GM10847 (cell line): ENCODE results near the gene SURF4.

Source experiments
- POLR2A ChIP-seq: IDR thresholded peaks from 2 replicates; pipeline ENCODE4 v1.6.1; 2011; ENCODE audit not compliant: insufficient read length; ENCODE audit errors: extremely low read depth

SURF4 gene

DNA sequence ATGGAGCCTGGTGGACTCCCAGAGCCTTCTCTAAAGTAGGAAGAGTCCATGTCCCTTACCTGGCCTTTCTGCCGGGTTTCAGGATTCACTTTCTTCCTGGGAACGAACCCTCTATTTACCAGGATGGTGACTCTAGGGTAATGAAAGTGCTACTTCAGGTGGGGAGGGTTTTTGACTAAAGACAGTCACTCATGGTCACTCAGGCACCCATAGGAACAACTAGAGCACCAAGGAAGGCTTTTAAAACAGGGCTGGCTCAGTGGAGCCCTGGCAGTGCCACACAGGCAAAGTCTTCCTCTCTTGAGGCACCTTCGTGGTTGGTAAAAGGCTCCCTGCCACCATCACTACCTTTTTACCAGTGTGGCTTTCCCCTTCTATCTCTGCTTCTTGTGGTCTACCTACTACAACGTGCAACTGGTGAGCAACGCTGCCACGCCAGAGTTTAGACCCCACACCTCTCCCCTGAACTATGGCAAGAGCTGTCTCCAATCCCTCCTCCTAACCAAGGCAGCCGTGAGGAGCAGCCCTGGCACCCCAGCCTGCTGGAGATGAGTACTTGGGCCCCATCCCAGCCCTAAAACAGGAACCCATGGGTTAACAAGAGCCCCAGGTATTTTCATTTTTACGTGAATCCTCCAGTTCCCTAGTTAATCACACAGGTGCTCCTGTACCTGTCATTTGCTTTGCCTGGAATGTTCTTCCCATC, 23.1 kb downstream of the SURF4 start:
- peak; percentile 30 for TF ChIP-seq POLR2A

DNA sequence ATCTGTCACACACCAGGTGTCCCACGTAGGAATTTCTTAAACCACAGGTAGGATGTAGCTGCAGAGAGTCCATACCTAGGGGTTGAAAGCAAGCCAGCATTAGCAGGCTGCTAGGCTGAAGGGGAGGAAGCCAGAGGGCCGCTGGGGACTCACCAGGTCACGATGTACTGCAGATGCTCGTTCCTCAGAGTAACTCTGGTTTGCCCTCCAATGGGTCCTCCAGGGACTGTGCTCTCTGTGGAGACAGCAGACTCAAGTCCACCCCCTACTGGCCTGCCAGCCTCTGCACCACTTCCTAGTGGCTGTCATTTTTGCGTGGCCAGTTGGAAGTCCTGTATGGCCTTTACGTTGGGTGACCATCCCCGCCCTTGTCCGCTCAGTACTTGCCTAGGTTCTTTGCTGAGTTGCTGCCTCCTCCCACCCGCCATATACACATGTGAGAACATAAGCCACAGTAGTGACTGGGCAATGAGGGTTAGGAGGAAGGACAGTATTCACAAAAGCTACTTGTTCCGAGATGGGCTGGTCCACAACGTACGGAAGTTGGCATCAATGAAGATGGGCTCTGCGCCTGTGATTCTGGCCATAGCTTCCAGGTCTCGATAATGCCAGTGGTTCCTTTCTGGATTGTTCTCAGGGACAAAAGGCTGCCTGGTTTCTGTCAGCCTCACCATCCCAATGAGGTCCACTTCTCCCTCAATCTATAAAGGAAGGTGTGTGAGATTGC, 23.8 kb downstream of the SURF4 start:
- TF ChIP-seq POLR2A: peak; percentile 10

DNA sequence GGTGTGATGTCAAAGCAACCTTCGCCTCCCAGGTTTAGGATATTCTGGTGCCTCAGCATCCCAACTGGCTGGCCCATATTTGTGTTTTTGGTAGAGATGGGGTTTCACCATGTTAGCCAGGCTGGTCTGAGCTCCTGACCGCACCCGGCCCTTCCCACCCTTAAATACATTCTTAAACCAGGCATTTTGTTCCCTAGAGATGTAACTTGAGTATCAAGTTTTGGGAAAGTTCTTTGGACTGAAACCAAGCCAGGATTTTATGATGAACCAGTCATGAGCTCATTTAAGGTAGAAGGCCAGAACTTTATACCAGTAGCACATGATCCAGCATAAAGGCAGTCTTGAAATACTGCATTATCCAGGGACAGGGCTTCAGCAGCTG, 24.3 kb downstream of the SURF4 start:
- no peak for TF ChIP-seq POLR2A

DNA sequence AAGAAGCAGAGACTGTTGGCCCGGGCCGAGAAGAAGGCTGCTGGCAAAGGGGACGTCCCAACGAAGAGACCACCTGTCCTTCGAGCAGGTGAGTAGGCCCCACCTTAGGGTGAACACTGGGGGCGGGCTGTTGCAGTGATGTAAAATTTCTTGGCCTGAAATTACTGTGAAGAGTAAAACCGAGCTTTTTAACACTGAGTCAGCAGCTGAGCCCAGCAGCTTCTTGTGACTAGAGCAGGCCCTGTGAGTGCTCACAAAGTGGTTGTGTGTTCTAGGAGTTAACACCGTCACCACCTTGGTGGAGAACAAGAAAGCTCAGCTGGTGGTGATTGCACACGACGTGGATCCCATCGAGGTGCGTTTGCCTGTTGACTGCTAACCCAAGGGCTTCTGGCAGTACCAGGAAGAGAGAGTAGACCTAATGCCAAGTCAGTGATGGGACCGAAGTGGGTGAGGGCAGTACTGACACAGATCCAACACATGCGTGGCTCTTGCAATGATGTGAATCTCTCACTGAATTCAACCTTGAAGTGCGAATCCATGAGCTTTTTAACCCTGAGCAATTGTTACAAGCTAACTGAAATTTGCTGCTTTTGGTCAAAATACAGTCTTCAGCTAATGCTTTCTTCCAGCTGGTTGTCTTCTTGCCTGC, 25.8 kb downstream of the SURF4 start:
- TF ChIP-seq POLR2A: no peak

GRCh38 chr9:133348718-133349573, 26.9 kb downstream of the SURF4 start:
- no peak for TF ChIP-seq POLR2A

GRCh38 chr9:133347985-133348717, 27.7 kb downstream of the SURF4 start, which contains the start of the genes MED22 and RPL7A:
MED22 (minus strand) TSS chr9:133348131; CDS start chr9:133346662, 1,469 bp downstream.
RPL7A (plus strand) TSS chr9:133348218; CDS start chr9:133348244, 26 bp downstream.
- TF ChIP-seq POLR2A: peak; percentile 98

DNA sequence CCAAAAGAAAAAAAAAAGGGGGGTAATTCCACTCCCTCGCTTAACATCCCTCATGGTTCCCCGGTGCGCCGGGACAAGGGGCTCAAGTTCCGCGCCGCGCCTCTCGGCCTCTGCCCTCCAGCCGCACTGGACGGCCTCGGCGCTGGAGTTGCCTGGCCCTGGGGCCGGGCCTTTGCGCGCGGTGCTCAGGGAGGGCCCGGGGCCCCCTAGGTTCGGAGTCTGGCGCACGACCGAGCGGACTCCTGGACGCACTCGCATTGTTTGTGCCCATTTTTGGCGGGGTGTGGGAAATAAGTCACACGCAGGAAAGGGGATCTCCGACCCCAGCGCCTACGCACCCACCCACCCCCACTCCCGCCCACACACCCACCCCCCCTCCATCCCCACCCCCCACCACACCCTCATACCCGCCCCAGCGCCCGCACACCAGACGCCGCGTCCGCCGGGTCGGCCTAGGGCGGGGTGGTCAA, 28.3 kb downstream of the SURF4 start:
- TF ChIP-seq POLR2A: no peak

DNA sequence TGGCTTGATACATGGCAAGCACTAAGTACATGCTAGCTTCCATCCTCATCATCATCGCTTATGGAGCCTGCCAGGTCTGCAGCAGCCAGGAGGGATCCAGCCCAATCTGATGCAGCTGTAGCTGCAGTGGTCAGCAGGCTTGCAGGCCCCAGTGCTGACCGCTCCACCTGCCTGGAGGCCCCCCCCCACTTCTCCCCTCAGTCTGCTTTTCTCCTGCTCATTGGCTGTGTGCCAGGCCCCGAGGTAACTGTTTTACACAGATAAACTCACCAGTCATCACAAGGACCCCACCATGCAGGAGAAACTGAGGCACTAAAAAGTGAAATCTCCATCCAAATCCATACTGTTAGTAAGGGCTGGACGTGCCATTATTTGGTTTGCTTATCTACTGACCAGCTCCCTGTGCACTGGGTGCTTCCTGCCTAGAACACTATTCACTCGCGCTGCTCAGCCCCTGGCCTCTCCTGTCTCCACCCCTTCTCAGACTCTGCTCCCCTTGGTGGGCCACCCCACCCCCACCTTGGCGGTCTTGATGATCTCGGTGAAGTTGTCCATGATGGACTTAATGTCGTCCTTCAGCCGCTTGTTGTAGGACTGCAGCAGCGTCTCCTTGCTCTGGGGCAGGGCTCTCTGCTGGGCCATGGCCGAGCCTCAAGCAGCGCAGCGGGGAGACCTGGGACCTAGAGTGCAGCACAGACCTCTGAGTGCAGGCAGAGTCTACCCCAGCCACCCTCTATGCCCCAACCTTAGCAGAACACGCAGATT, 29.7 kb downstream of the SURF4 start:
- no peak for TF ChIP-seq POLR2A

GRCh38 chr9:133345596-133345995, 30.3 kb downstream of the SURF4 start:
- no peak for TF ChIP-seq POLR2A

DNA sequence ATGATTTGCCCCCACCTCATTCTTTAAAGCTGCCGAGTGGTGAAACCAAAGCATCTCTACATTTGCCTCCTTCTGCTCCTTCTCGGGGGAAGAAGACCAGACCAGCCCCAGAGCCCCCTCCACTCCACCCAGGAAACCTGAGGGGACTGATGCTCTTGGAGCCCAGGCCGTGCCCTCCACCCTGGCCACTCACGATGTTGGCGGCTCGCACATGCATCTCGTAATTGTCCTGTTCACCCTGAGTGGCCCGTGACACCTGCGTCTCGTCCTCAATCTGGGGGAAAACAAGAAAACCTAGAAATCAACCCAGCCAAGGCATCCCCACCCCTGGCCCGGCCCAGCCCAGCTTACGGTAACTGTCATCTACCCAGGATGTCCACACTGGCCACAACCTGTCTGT, 30.9 kb downstream of the SURF4 start:
- no peak for TF ChIP-seq POLR2A

GRCh38 chr9:133344071-133344470, 31.8 kb downstream of the SURF4 start:
- TF ChIP-seq POLR2A: no peak

- TF ChIP-seq POLR2A: no peak
These were observed 33.3 kb downstream of the SURF4 start for GRCh38 chr9:133342570-133342969.

DNA sequence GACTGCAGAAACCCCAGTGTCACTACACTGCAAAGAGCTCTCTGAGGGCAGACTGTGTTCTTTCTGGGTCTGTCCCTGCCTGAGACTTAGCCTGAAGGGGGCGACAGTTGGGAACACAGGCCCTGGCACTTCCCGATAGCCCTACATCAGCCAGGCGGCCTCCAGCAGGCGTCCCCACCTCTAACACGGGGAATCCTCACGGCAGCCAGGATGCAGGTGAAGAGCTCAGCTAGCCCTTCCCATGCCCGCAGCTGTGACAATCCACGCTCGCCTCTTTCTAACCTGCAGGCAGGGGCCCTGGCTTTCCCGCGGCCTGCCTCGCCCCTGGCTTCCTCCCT, 33.8 kb downstream of the SURF4 start:
- no peak for TF ChIP-seq POLR2A
